Measurements from ENCODE around the gene STAG1. TPM values are rescaled to one million over a fixed set of nuclear protein-coding genes. Genes with fewer than 3 reads are reported as not detected.

Gene STAG1
- total and polyA plus RNA-seq, 9 of the 15 experiments (the other 6 are each of a cell fraction or from before 2014, with no cell fraction given), result 2.7 to 17.7 (median 8.8) TPM

GRCh38 chr3:136583823-136584222, 168.4 kb downstream of the STAG1 start:
- Histone ChIP-seq H3K27me3 (ENCODE audit: control insufficient read depth in 2 of 2, insufficient read depth in 2 of 2, low read length in 2 of 2) (no peaks in the 10 kb centered on the region), H3K4me1 (replicated peaks in 1 of 2; ENCODE audit: control insufficient read depth in 2 of 2, insufficient read depth in 2 of 2, low read length in 2 of 2) (peaks cover 0 to 8% of the 10 kb centered on the region in 2 experiments; a peak in 2 of 5 replicates), H3K79me2 (ENCODE audit: control insufficient read depth, insufficient read depth, low read length) (no peaks in the 10 kb centered on the region), H3K9me1 (ENCODE audit: control insufficient read depth, insufficient read depth, low read length) (no peaks in the 10 kb centered on the region), H2AFZ (ENCODE audit: low read depth, low read length) (no peak overlapping the region), H3K4me2 (ENCODE audit: insufficient read depth, low read length) (no peak overlapping the region), H4K20me1 (replicated peaks; ENCODE audit: control insufficient read depth, insufficient read depth, low read length) (no peaks in the 10 kb centered on the region), H3K4me3 (no peak overlapping the region), H3K9me3 (replicated peaks; ENCODE audit: control insufficient read depth, insufficient read depth, low read depth, low read length) (no peaks in the 10 kb centered on the region), H3K27ac (ENCODE audit: extremely low read depth, low read depth, low read length) (no peak overlapping the region), H3K9ac (ENCODE audit: insufficient read depth in 1 of 2, low read depth in 2 of 2, low read length in 2 of 2) (no peak overlapping the region), H3K36me3 (ENCODE audit: control insufficient read depth, insufficient read depth, low read length) (no peaks in the 10 kb centered on the region)
- 83% methylated on average over 2 of the region's 2 CpGs for WGBS (ENCODE audit: insufficient coverage, low coverage, missing lambda C conversion rate)
- CTCF ChIA-PET (ENCODE audit: low intra/inter-chr PET ratio), result no interaction called here
- in situ Hi-C loops (cut with MboI) (no loop called here), intact Hi-C loops (cut with micrococcal nuclease) (no loop called here)
- POLR2A ChIA-PET, result interaction anchor here (1.7 kb wide), 1 partner anchor 10 kb away, joined by 7 read pairs; no protein-coding TSS in a partner anchor
- FAIRE-seq (no peak), DNase-seq (ENCODE audit: extremely low read depth in 1 of 4, low spot score in 3 of 4) (no peak), ATAC-seq (no peak)
- no TSS peak for BruUV-seq (replicated peaks)
- no peak for TF ChIP-seq ZNF165 (CRISPR knock-in tag; IDR thresholded peaks at IDR 0.05; ENCODE audit: borderline replicate concordance)

DNA sequence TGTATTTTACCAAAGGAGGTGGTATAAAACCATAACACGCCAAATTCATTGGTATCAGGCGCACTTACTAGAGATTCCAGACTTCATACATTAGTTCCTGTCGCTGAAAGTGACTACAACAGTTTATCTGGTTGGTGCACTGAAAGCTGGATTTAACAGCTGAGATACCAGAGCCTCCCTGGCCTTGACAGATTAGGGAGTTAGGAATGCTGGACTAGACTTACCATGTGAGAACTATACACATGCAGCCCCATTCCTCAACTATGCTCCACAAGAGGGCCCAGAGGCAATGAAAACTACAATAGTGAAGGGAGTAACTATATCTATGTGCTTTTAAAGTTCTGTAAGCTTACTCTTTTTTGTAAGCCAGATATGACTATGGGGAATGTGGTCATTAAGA, 174.4 kb downstream of the STAG1 start:
- intact Hi-C loops (cut with micrococcal nuclease) (no loop called here), in situ Hi-C loops (cut with MboI) (no loop called here)
- H3K79me2 ChIP-seq (ENCODE audit: control insufficient read depth, insufficient read depth, low read length), result no peaks in the 10 kb centered on the region
- no peaks in the 10 kb centered on the region for H3K9me3 ChIP-seq (replicated peaks; ENCODE audit: control insufficient read depth, insufficient read depth, low read depth, low read length)
- DNase-seq (ENCODE audit: extremely low read depth in 1 of 4, low spot score in 3 of 4), result peak in 2 of 4 experiments; percentile 51 to 71
- ChIA-PET CTCF (ENCODE audit: low intra/inter-chr PET ratio) (no interaction called here), POLR2A (interaction anchor here (0.7 to 0.8 kb wide), 2 partner anchors 18 to 128 kb away, joined by 3 to 4 read pairs; no protein-coding TSS in a partner anchor)
- 20% methylated on average over 3 of the region's 3 CpGs for WGBS (ENCODE audit: insufficient coverage, low coverage, missing lambda C conversion rate)
- peaks cover 0 to 22% of the 10 kb centered on the region in 2 experiments; a peak in 3 of 5 replicates for H3K4me1 ChIP-seq (replicated peaks in 1 of 2; ENCODE audit: control insufficient read depth in 2 of 2, insufficient read depth in 2 of 2, low read length in 2 of 2)
- no peaks in the 10 kb centered on the region for H3K36me3 ChIP-seq (ENCODE audit: control insufficient read depth, insufficient read depth, low read length)
- peak; percentile 95 for ATAC-seq
- no peak overlapping the region for H3K27ac ChIP-seq (ENCODE audit: extremely low read depth, low read depth, low read length)
- no peak overlapping the region for H3K4me3 ChIP-seq
- peak overlapping the region; percentile 28; the same call in 1 of the 2 replicates for H3K4me2 ChIP-seq (ENCODE audit: insufficient read depth, low read length)
- H3K27me3 ChIP-seq (ENCODE audit: control insufficient read depth in 2 of 2, insufficient read depth in 2 of 2, low read length in 2 of 2), result no peaks in the 10 kb centered on the region
- H4K20me1 ChIP-seq (replicated peaks; ENCODE audit: control insufficient read depth, insufficient read depth, low read length), result no peaks in the 10 kb centered on the region
- peak overlapping the region; percentile 46; the same call in 1 of the 2 replicates for H2AFZ ChIP-seq (ENCODE audit: low read depth, low read length)
- no peaks in the 10 kb centered on the region for H3K9me1 ChIP-seq (ENCODE audit: control insufficient read depth, insufficient read depth, low read length)
- peak; percentile 73 for FAIRE-seq
- no peak overlapping the region for H3K9ac ChIP-seq (ENCODE audit: insufficient read depth in 1 of 2, low read depth in 2 of 2, low read length in 2 of 2)
- BruUV-seq (replicated peaks), result no TSS peak
- no peak for TF ChIP-seq NONO (IDR thresholded peaks at IDR 0.05; ENCODE audit: low read depth in 2 of 2, low read length in 1 of 2)
- TF ChIP-seq TCF3 (CRISPR knock-in tag; IDR thresholded peaks at IDR 0.05), result peak; percentile 92
- TF ChIP-seq CBFA2T3 (IDR thresholded peaks at IDR 0.05), result peak; percentile 92
- TF ChIP-seq ZNF586 (CRISPR knock-in tag; conservative IDR thresholded peaks at IDR 0.05), result no peak
- no peak for TF ChIP-seq ZFP1 (CRISPR knock-in tag; IDR thresholded peaks at IDR 0.05)
- TF ChIP-seq HNRNPK (IDR thresholded peaks at IDR 0.05; ENCODE audit: low read depth, low read length, poor library complexity, severe bottlenecking), result no peak
- no peak for TF ChIP-seq ERF (CRISPR knock-in tag; IDR thresholded peaks at IDR 0.05)
- peak; percentile 67 for TF ChIP-seq PHB2 (IDR thresholded peaks at IDR 0.05; ENCODE audit: low read depth)
- TF ChIP-seq, protein P1, sequence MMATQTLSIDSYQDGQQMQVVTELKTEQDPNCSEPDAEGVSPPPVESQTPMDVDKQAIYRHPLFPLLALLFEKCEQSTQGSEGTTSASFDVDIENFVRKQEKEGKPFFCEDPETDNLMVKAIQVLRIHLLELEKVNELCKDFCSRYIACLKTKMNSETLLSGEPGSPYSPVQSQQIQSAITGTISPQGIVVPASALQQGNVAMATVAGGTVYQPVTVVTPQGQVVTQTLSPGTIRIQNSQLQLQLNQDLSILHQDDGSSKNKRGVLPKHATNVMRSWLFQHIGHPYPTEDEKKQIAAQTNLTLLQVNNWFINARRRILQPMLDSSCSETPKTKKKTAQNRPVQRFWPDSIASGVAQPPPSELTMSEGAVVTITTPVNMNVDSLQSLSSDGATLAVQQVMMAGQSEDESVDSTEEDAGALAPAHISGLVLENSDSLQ (IDR thresholded peaks at IDR 0.05), result no peak
- TF ChIP-seq RBM22 (IDR thresholded peaks at IDR 0.05; ENCODE audit: low read depth, low read length, poor library complexity, severe bottlenecking), result no peak
- no peak for TF ChIP-seq CHAMP1 (IDR thresholded peaks at IDR 0.05)
- no peak for TF ChIP-seq YBX1 (IDR thresholded peaks at IDR 0.05)

Measured in K562 (cell line).